HepG2 (cell line): ENCODE results near the gene SMCO1. TPM values are rescaled to one million over a fixed set of nuclear protein-coding genes. Genes with fewer than 3 reads are reported as not detected.

Source experiments
- ATAC-seq: fragments of 200-7000 bp; cut with Tn5 transposase; 3 replicates; pipeline ENCODE4 v1.9.1; 2020; ENCODE audit warnings: mild to moderate bottlenecking, moderate library complexity
- BruUV-seq: library from RNA; stranded (reverse); fragments of 400-500 nt; replicated peaks from 2 replicates; lab custom pipeline; 2021; lab: Mats Ljungman, UMichigan
- CTCF ChIA-PET: fragments of 300-600 bp; formaldehyde crosslinking; extraction: SDS; loops from one replicate; lab custom pipeline; 2021; ENCODE audit warnings: low total read pairs, inconsistent platforms, low intra/inter-chr PET ratio; lab: Yijun Ruan, JAX
- POLR2A ChIA-PET: fragments of 350-600 bp; sonication (Branson Sonifier 250); formaldehyde crosslinking; loops from one replicate; lab custom pipeline; 2020; ENCODE audit warnings: antibody characterized with exemption, inconsistent platforms; lab: Yijun Ruan, JAX
- DNase-seq: peaks from one replicate; pipeline ENCODE4 v3.0.0-alpha.2; 2015; ENCODE audit warnings: low spot score
- FAIRE-seq: peaks from 3 replicates; lab custom pipeline; 2011; peaks lifted over from hg19 to GRCh38; lab: Jason Lieb, UNC
- H2AFZ ChIP-seq: one replicate; pipeline ENCODE4 v1.6.1; 2011; ENCODE audit warnings: low read length, inconsistent platforms
- H3K27ac ChIP-seq: fragments of 300-600 bp; 3 replicates; pipeline ENCODE4 v1.8.0; 2011; ENCODE audit warnings: mixed run types, mild to moderate bottlenecking, mixed read lengths, low read length, inconsistent platforms; ENCODE audit not compliant: insufficient read depth; ENCODE audit errors: extremely low read length
- H3K27me3 ChIP-seq, 2 experiments: fragments of 200-600 bp in 1 of 2; 2 replicates in 1 of 2; 3 replicates in 1 of 2; pipeline versions ENCODE4 v1.6.0 to v1.8.0; 2011; ENCODE audit warnings: low read length in 2 of 2, mild to moderate bottlenecking in 2 of 2, moderate library complexity in 2 of 2, inconsistent platforms in 1 of 2; ENCODE audit not compliant: insufficient read depth in 2 of 2, control insufficient read depth in 1 of 2
- H3K36me3 ChIP-seq, 2 experiments: fragments of 200-600 bp in 1 of 2; replicated peaks in 1 of 2; 2 replicates in 1 of 2; 3 replicates in 1 of 2; pipeline versions ENCODE4 v1.5.1 to v1.8.0; 2011; ENCODE audit warnings: low read length in 2 of 2, inconsistent platforms in 1 of 2; ENCODE audit not compliant: insufficient read depth in 2 of 2, control insufficient read depth in 1 of 2
- H3K4me1 ChIP-seq: 2 replicates; pipeline ENCODE4 v1.5.1; 2012; ENCODE audit warnings: low read length, inconsistent platforms; ENCODE audit not compliant: insufficient read depth
- H3K4me2 ChIP-seq: 2 replicates; pipeline ENCODE4 v1.6.0; 2011; ENCODE audit warnings: low read depth, low read length, inconsistent platforms
- H3K4me3 ChIP-seq, 3 experiments: fragments of 200-600 bp in 1 of 3; sonication (generic), shearing (Covaris generic) in 1 of 3; replicated peaks in 1 of 3; 2 replicates each; pipeline ENCODE4 v1.5.1; 2011 to 2016; ENCODE audit warnings: low read length in 3 of 3, inconsistent platforms in 2 of 3, low read depth in 2 of 3, mild to moderate bottlenecking in 2 of 3, control low read depth in 1 of 3, mixed read lengths in 1 of 3; ENCODE audit not compliant: insufficient read depth in 1 of 3
- H3K79me2 ChIP-seq: one replicate; pipeline ENCODE4 v1.6.1; 2011; ENCODE audit warnings: low read length, inconsistent platforms; ENCODE audit not compliant: insufficient read depth
- H3K9ac ChIP-seq: 2 replicates; pipeline ENCODE4 v1.6.0; 2011; ENCODE audit warnings: mild to moderate bottlenecking, low read depth, low read length, inconsistent platforms; ENCODE audit not compliant: insufficient read depth
- H3K9me3 ChIP-seq: 2 replicates; pipeline ENCODE4 v1.5.1; 2012; ENCODE audit warnings: mild to moderate bottlenecking, low read length
- H4K20me1 ChIP-seq: 2 replicates; pipeline ENCODE4 v1.6.0; 2011; ENCODE audit warnings: inconsistent platforms, mild to moderate bottlenecking, low read length, moderate library complexity; ENCODE audit not compliant: insufficient read depth
- EEA1 ChIP-seq: sonication (generic); formaldehyde crosslinking; IDR thresholded peaks from 2 replicates; pipeline ENCODE4 v1.5.1; 2020; ENCODE audit warnings: mild to moderate bottlenecking, missing genetic modification reagents, borderline replicate concordance
- ELF4 ChIP-seq: sonication (generic); formaldehyde crosslinking; IDR thresholded peaks from 2 replicates; pipeline ENCODE4 v1.5.0; 2020; ENCODE audit warnings: missing genetic modification reagents, mild to moderate bottlenecking, moderate library complexity, borderline replicate concordance
- HMG20A ChIP-seq: IDR thresholded peaks from 2 replicates; pipeline ENCODE4 v1.6.1; 2016; ENCODE audit warnings: borderline replicate concordance
- PHB2 ChIP-seq: fragments of 450-650 bp; IDR thresholded peaks from 2 replicates; pipeline ENCODE4 v1.6.1; 2018; ENCODE audit not compliant: partially characterized antibody
- SKI ChIP-seq: fragments of 450-650 bp; IDR thresholded peaks from one replicate; pipeline ENCODE4 v1.6.1; 2018; ENCODE audit warnings: mild to moderate bottlenecking; ENCODE audit not compliant: partially characterized antibody
- SP5 ChIP-seq: IDR thresholded peaks from 2 replicates; pipeline ENCODE4 v1.6.1; 2016; ENCODE audit warnings: low read depth, borderline replicate concordance
- ZNF121 ChIP-seq: sonication (generic); formaldehyde crosslinking; IDR thresholded peaks from 2 replicates; pipeline ENCODE4 v1.5.0; 2020; ENCODE audit warnings: mild to moderate bottlenecking, missing genetic modification reagents
- ZNF124 ChIP-seq: sonication (generic); formaldehyde crosslinking; IDR thresholded peaks from 2 replicates; pipeline ENCODE4 v1.4.0; 2020; ENCODE audit warnings: missing genetic modification reagents
- ZNF280D ChIP-seq: sonication (generic); formaldehyde crosslinking; IDR thresholded peaks from 2 replicates; pipeline ENCODE4 v1.5.1; 2020; ENCODE audit warnings: mild to moderate bottlenecking, missing genetic modification reagents
- ZNF460 ChIP-seq: sonication (generic); formaldehyde crosslinking; IDR thresholded peaks from 2 replicates; pipeline ENCODE4 v1.5.1; 2020; ENCODE audit warnings: missing genetic modification reagents, mild to moderate bottlenecking, borderline replicate concordance
- ZNF891 ChIP-seq: sonication (generic); formaldehyde crosslinking; IDR thresholded peaks from 2 replicates; pipeline ENCODE4 v1.5.0; 2020; ENCODE audit warnings: mild to moderate bottlenecking, missing genetic modification reagents
- whole genome bisulfite sequencing: methylation state at CpG from one replicate; pipeline ENCODE4 v1.1.6; 2017; ENCODE audit warnings: low lambda C conversion rate; 5-methylcytosine and 5-hydroxymethylcytosine counted together
- in situ Hi-C: cut with HindIII; loops from 2 replicates; pipeline ENCODE4 v1.10.0; 2017; ENCODE audit warnings: low pct_unique_long_range_greater_than_20kb; ENCODE audit not compliant: extremely low pct_ligation_motif_present
- intact Hi-C: fragments of 100-400 bp; cut with micrococcal nuclease; formaldehyde crosslinking; loops from one replicate; pipeline ENCODE4 v1.10.0; 2022; ENCODE audit not compliant: unreplicated experiment
- polyA plus RNA-seq, 8 experiments: library from polyadenylated mRNA; depleted of rRNA in 3 of 8; stranded (reverse) in 7 of 8; unstranded in 1 of 8; fragments of >200 nt; fragmentation: Illumina TruSeq in 4 of 8; extraction: Trizol in 4 of 8; gene quantifications; 2 replicates each; pipeline versions ENCODE4 v1.2.1 to v1.2.3, GENCODE V29; 2011 to 2016; ENCODE audit warnings: low read depth in 4 of 8, missing spikeins in 1 of 8, mixed read lengths in 1 of 8; ENCODE audit not compliant: insufficient read depth in 1 of 8
- total RNA-seq, 5 experiments: library from RNA; depleted of rRNA; stranded (reverse); fragments of >200 nt; fragmentation: Illumina TruSeq; extraction: Trizol; gene quantifications; 2 replicates each; pipeline ENCODE4 v1.2.3, GENCODE V29; 2016; ENCODE audit warnings: low read depth in 1 of 5
- TF ChIP-seq, protein P1 (sequence below): sonication (generic); formaldehyde crosslinking; IDR thresholded peaks from 2 replicates; pipeline ENCODE4 v1.5.0; 2020; ENCODE audit warnings: mild to moderate bottlenecking, missing genetic modification reagents
- TF ChIP-seq, protein P2 (sequence below): sonication (generic); formaldehyde crosslinking; IDR thresholded peaks from 2 replicates; pipeline ENCODE4 v1.8.1; 2023; ENCODE audit warnings: mild to moderate bottlenecking, missing genetic modification reagents

The SMCO1 gene
- total and polyA plus RNA-seq, 2 of the 13 experiments (the other 11 are each of a cell fraction or from before 2014, with no cell fraction given): not detected

DNA sequence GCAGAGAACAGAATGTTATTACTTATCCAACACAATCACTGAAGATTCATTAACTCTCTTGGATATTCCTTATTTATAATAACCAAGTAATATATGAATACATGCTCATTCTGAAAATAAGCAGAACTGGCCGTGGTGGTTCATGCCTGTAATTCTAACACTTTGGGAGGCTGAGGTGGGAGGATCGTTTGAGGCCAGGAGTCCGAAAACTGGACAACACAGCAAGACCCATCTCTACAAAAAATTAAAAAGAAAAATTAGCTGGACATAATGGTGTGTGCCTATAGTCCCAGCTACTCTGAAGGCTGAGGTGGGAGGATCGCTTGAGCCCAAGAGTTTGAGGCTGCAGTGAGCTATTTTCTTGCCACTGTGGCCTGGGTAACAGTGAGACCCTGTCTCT is 37.5 kb downstream of the SMCO1 start:
- no peaks in the 10 kb centered on the region for H3K9me3 ChIP-seq
- BruUV-seq: no TSS peak
- intact Hi-C loops: no loop called here
- 92% methylated on average over 4 of the region's 4 CpGs for WGBS
- FAIRE-seq (no peak), DNase-seq (no peak), ATAC-seq (no peak)
- H3K4me1 ChIP-seq: no peaks in the 10 kb centered on the region
- no peaks in the 10 kb centered on the region for H3K79me2 ChIP-seq
- no peak for TF ChIP-seq ZNF460 (CRISPR knock-in tag)
- TF ChIP-seq, protein P1, sequence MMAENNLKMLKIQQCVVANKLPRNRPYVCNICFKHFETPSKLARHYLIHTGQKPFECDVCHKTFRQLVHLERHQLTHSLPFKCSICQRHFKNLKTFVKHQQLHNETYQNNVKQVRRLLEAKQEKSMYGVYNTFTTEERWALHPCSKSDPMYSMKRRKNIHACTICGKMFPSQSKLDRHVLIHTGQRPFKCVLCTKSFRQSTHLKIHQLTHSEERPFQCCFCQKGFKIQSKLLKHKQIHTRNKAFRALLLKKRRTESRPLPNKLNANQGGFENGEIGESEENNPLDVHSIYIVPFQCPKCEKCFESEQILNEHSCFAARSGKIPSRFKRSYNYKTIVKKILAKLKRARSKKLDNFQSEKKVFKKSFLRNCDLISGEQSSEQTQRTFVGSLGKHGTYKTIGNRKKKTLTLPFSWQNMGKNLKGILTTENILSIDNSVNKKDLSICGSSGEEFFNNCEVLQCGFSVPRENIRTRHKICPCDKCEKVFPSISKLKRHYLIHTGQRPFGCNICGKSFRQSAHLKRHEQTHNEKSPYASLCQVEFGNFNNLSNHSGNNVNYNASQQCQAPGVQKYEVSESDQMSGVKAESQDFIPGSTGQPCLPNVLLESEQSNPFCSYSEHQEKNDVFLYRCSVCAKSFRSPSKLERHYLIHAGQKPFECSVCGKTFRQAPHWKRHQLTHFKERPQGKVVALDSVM: peak; percentile 71
- TF ChIP-seq ZNF121 (CRISPR knock-in tag): peak; percentile 76; the same call in 1 of the 2 replicates
- no peak overlapping the region for H3K4me2 ChIP-seq
- ChIA-PET POLR2A (no interaction called here), CTCF (no interaction called here)
- peaks cover 8 to 45% of the 10 kb centered on the region in 2 experiments for H3K36me3 ChIP-seq
- no peak overlapping the region for H3K27ac ChIP-seq
- in situ Hi-C loops: no loop called here
- no peak overlapping the region for H3K4me3 ChIP-seq
- H3K9ac ChIP-seq: no peak overlapping the region
- H4K20me1 ChIP-seq: no peaks in the 10 kb centered on the region
- no peak overlapping the region for H2AFZ ChIP-seq
- H3K27me3 ChIP-seq: no peaks in the 10 kb centered on the region

DNA sequence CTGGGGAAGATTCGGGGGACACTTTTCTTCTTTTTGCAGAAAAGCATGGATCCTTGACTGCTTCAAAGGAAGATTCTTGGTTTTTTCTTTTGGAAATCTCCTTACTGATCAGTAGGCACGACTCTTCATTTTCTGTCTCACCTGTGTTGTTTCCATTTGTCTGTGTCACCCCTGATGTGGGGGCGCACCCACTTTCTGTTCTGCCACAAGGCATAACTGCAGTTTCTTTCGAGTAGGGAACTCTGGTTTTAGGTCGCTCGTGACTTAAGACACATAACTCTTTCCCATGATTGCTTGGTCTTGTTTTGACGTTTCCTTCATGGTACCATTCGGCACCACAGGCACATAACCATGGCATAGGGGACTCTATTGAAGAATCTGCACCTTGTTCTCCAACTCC is 42.9 kb downstream of the SMCO1 start:
- ATAC-seq (no peak), FAIRE-seq (no peak), DNase-seq (no peak)
- no peaks in the 10 kb centered on the region for H3K79me2 ChIP-seq
- POLR2A ChIA-PET: no interaction called here
- in situ Hi-C loops (no loop called here), intact Hi-C loops (no loop called here)
- no peaks in the 10 kb centered on the region for H3K27me3 ChIP-seq
- no peak overlapping the region for H3K4me3 ChIP-seq
- no peak overlapping the region for H3K27ac ChIP-seq
- no peaks in the 10 kb centered on the region for H4K20me1 ChIP-seq
- CTCF ChIA-PET: no interaction called here
- H2AFZ ChIP-seq: no peak overlapping the region
- BruUV-seq: no TSS peak
- no peak overlapping the region for H3K4me2 ChIP-seq
- H3K36me3 ChIP-seq: peaks cover 6 to 42% of the 10 kb centered on the region in 2 experiments
- no peaks in the 10 kb centered on the region for H3K4me1 ChIP-seq
- H3K9me3 ChIP-seq: no peaks in the 10 kb centered on the region
- over 99% methylated on average over 8 of the region's 8 CpGs for WGBS
- H3K9ac ChIP-seq: no peak overlapping the region
- TF ChIP-seq ELF4 (CRISPR knock-in tag) (no peak), SP5 (CRISPR knock-in tag) (no peak), ZNF891 (no peak), ZNF124 (CRISPR knock-in tag) (no peak), PHB2 (no peak), EEA1 (no peak), SKI (no peak), HMG20A (CRISPR knock-in tag) (no peak), ZNF280D (CRISPR knock-in tag) (no peak)
- TF ChIP-seq, protein P2, sequence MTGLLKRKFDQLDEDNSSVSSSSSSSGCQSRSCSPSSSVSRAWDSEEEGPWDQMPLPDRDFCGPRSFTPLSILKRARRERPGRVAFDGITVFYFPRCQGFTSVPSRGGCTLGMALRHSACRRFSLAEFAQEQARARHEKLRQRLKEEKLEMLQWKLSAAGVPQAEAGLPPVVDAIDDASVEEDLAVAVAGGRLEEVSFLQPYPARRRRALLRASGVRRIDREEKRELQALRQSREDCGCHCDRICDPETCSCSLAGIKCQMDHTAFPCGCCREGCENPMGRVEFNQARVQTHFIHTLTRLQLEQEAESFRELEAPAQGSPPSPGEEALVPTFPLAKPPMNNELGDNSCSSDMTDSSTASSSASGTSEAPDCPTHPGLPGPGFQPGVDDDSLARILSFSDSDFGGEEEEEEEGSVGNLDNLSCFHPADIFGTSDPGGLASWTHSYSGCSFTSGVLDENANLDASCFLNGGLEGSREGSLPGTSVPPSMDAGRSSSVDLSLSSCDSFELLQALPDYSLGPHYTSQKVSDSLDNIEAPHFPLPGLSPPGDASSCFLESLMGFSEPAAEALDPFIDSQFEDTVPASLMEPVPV (CRISPR knock-in tag): no peak
